GM21381 (cell line): ENCODE data around the gene ZNF699.
"Not testable (repeated sequence)": the region's sequence is repeated elsewhere in the genome, so short reads cannot be mapped to it uniquely, and the experiment has no call there.

Experiments
- ATAC-seq: cut with Tn5 transposase; IDR thresholded peaks from one replicate; pipeline ENCODE4 v1.9.1; 2021; ENCODE audit warnings: mild to moderate bottlenecking, moderate library complexity; ENCODE audit not compliant: unreplicated experiment

The ZNF699 gene

GRCh38 chr19:9309139-9309973 is at the start of gene ZNF699:
ZNF699 (minus strand) TSS chr19:9309838; CDS start chr19:9305119, 4,719 bp downstream.
- peak; percentile 88 for ATAC-seq

- no peak for ATAC-seq
Measured at GRCh38 chr19:9354651-9355050, 45.0 kb upstream of the ZNF699 start.

- ATAC-seq, result no peak
Measured at GRCh38 chr19:9353011-9353410, 43.4 kb upstream of the ZNF699 start.

GRCh38 chr19:9352505-9352904 is 42.9 kb upstream of the ZNF699 start:
- ATAC-seq, result no peak

GRCh38 chr19:9348671-9349070 is 39.0 kb upstream of the ZNF699 start:
- no peak for ATAC-seq

- ATAC-seq, result no peak
Measured at GRCh38 chr19:9348253-9348652, 38.6 kb upstream of the ZNF699 start.

GRCh38 chr19:9345005-9345404 is 35.4 kb upstream of the ZNF699 start:
- ATAC-seq, result no peak

- no peak for ATAC-seq
Measured at GRCh38 chr19:9342610-9343304, 33.1 kb upstream of the ZNF699 start.

GRCh38 chr19:9329999-9330398 is 20.4 kb upstream of the ZNF699 start:
- no peak for ATAC-seq

- no peak for ATAC-seq
Measured at GRCh38 chr19:9324584-9324962, 14.9 kb upstream of the ZNF699 start.

- peak; percentile 94 for ATAC-seq
Measured at GRCh38 chr19:9323919-9324583, 14.4 kb upstream of the ZNF699 start, which contains the start of gene ZNF559. ZNF559 (plus strand) TSS chr19:9324179; CDS start chr19:9338550, 14,371 bp downstream.

- ATAC-seq, result peak; percentile 19
Measured at GRCh38 chr19:9323557-9323918, 13.9 kb upstream of the ZNF699 start.

GRCh38 chr19:9322201-9322600 is 12.6 kb upstream of the ZNF699 start:
- ATAC-seq, result not testable (repeated sequence)

- not testable (repeated sequence) for ATAC-seq
Measured at GRCh38 chr19:9321756-9322155, 12.1 kb upstream of the ZNF699 start.

- ATAC-seq, result no peak
Measured at GRCh38 chr19:9321338-9321737, 11.7 kb upstream of the ZNF699 start.

GRCh38 chr19:9313756-9314155 is 4.1 kb upstream of the ZNF699 start:
- ATAC-seq, result no peak

GRCh38 chr19:9309974-9310446 is 372 bp upstream of the ZNF699 start:
- peak; percentile 72 for ATAC-seq

GRCh38 chr19:9308091-9308770 is 1.4 kb downstream of the ZNF699 start:
- ATAC-seq, result no peak

GRCh38 chr19:9306443-9306842 is 3.2 kb downstream of the ZNF699 start:
- ATAC-seq, result no peak

GRCh38 chr19:9296336-9296735 is 13.3 kb downstream of the ZNF699 start:
- no peak for ATAC-seq

- ATAC-seq, result no peak
Measured at GRCh38 chr19:9295411-9295849, 14.2 kb downstream of the ZNF699 start.
